Measurements from ENCODE around the gene ABI2.

The ABI2 gene

DNA sequence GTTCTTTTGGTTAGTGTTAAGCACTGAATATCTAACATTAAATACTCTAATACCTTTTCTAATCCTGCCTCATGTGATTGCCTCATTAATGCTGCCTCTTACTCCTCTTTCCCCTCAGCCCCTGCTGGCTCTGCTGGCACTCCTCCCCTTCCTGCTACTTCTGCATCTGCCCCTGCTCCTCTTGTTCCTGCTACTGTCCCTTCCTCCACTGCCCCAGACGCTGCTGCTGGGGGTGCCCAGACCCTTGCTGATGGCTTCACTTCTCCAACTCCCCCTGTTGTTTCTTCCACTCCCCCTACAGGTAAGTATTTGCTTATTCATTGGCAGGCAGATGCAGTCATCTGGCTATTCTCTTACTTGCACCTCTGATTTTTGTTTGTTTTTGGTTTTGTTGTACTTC lies 68.5 kb downstream of the ABI2 start:
- no peaks in the 10 kb centered on the region for H3K79me2 ChIP-seq
- H3K27me3 ChIP-seq (ENCODE audit: control insufficient read depth, insufficient read depth, low read length) = no peaks in the 10 kb centered on the region
- no peak overlapping the region for H2AFZ ChIP-seq
- no peaks in the 10 kb centered on the region for H3K36me3 ChIP-seq (ENCODE audit: control insufficient read depth, insufficient read depth, low read length)
- no peak overlapping the region for H3K9ac ChIP-seq
- no peak overlapping the region for H3K4me2 ChIP-seq (ENCODE audit: low read length)
- H3K4me1 ChIP-seq = no peaks in the 10 kb centered on the region
- H3K9me3 ChIP-seq (ENCODE audit: control insufficient read depth, low read length) = no peaks in the 10 kb centered on the region
- TF ChIP-seq, protein P1, sequence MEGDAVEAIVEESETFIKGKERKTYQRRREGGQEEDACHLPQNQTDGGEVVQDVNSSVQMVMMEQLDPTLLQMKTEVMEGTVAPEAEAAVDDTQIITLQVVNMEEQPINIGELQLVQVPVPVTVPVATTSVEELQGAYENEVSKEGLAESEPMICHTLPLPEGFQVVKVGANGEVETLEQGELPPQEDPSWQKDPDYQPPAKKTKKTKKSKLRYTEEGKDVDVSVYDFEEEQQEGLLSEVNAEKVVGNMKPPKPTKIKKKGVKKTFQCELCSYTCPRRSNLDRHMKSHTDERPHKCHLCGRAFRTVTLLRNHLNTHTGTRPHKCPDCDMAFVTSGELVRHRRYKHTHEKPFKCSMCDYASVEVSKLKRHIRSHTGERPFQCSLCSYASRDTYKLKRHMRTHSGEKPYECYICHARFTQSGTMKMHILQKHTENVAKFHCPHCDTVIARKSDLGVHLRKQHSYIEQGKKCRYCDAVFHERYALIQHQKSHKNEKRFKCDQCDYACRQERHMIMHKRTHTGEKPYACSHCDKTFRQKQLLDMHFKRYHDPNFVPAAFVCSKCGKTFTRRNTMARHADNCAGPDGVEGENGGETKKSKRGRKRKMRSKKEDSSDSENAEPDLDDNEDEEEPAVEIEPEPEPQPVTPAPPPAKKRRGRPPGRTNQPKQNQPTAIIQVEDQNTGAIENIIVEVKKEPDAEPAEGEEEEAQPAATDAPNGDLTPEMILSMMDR (IDR thresholded peaks at IDR 0.05) = no peak
- H3K4me3 ChIP-seq (ENCODE audit: low read depth, low read length) = no peak overlapping the region
- H3K27ac ChIP-seq = no peak overlapping the region

DNA sequence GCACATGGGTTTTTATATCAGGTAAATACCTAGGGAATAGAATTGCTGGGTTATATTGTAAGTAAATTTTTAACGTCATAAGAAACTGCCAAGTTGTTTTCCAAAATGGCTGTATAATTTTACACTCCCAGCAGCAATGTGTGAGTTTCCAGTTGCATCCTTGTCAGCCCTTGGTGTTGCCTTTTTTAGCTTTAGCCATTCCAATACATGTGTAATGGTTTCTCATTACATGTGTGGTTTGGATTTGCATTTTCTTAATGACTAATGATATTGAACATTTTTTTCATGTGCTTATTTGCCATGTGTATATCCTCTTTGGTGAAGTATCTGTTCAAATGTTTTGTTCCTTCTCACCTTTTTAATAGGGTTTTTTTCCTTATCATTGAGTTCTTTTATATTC lies 70.8 kb downstream of the ABI2 start:
- TF ChIP-seq, protein P1 (IDR thresholded peaks at IDR 0.05) = no peak
- H2AFZ ChIP-seq = no peak overlapping the region
- H3K4me2 ChIP-seq (ENCODE audit: low read length) = no peak overlapping the region
- no peaks in the 10 kb centered on the region for H3K27me3 ChIP-seq (ENCODE audit: control insufficient read depth, insufficient read depth, low read length)
- no peaks in the 10 kb centered on the region for H3K4me1 ChIP-seq
- no peak overlapping the region for H3K9ac ChIP-seq
- no peak overlapping the region for H3K4me3 ChIP-seq (ENCODE audit: low read depth, low read length)
- H3K27ac ChIP-seq = no peak overlapping the region
- no peaks in the 10 kb centered on the region for H3K79me2 ChIP-seq
- no peaks in the 10 kb centered on the region for H3K36me3 ChIP-seq (ENCODE audit: control insufficient read depth, insufficient read depth, low read length)
- no peaks in the 10 kb centered on the region for H3K9me3 ChIP-seq (ENCODE audit: control insufficient read depth, low read length)

DNA sequence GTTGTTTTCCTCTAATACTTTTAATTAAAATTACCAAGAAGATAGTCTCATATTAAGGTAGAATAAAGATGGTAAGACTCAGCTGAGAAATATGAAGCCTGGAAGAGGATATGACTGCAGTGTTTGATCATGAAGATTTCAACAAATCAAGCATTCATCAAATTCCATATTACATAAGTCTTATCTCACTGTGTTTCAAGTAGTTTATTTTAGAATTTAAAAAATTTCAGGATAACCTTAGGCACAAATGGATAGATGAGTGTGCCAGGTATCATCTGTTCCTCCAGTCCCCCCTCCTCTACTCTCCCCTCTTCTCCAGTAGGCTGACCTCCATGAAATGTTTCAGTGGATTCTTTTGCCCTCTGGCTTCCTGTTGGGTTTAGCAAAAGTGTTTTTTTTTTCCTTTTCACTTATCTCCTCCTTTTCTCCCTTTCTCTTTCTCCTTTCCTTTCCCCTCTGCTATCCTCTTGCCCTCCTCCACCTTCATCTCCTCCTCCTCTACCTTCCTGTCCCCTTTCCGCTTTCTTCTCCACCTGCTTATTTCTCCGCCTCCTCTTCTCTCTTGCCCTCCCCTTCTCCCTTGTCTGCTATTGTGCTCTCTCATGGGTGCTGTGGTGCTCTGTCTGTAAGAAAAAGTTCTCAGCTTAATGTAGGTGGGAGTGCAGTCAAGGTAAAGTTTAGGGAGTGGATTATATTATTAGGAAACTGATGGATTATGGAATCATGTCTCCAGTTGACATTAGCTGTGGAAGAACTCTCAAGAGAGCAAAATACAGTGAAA lies 72.8 kb downstream of the ABI2 start:
- Histone ChIP-seq H3K9me3 (ENCODE audit: control insufficient read depth, low read length) (no peaks in the 10 kb centered on the region), H3K4me1 (no peaks in the 10 kb centered on the region), H3K4me3 (ENCODE audit: low read depth, low read length) (no peak overlapping the region), H3K79me2 (no peaks in the 10 kb centered on the region), H3K9ac (no peak overlapping the region), H2AFZ (no peak overlapping the region), H3K36me3 (ENCODE audit: control insufficient read depth, insufficient read depth, low read length) (no peaks in the 10 kb centered on the region), H3K4me2 (ENCODE audit: low read length) (no peak overlapping the region), H3K27me3 (ENCODE audit: control insufficient read depth, insufficient read depth, low read length) (no peaks in the 10 kb centered on the region), H3K27ac (no peak overlapping the region)
- TF ChIP-seq, protein P1 (IDR thresholded peaks at IDR 0.05) = no peak

DNA sequence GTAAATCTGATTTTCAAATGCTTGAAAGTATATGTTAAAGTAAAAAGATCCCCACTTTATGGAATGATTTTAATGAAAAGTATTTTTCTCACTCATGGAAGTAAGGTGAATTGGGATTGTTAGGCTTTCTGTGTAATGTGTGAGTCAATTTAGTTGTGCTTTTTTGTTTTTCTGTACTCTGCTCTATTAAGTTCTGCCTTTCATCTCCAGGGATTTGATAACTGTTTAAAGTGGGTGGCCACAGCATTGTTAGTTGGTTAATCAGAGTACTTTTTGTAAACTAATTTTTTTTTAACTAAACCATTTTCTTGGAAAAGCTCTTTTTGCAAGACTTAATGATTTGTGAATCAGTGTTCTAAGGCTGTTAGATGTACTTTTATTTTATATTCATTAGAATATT lies 76.8 kb downstream of the ABI2 start:
- Histone ChIP-seq H3K9ac (no peak overlapping the region), H2AFZ (no peak overlapping the region), H3K4me2 (ENCODE audit: low read length) (no peak overlapping the region), H3K36me3 (ENCODE audit: control insufficient read depth, insufficient read depth, low read length) (no peaks in the 10 kb centered on the region), H3K27ac (no peak overlapping the region), H3K4me1 (no peaks in the 10 kb centered on the region), H3K27me3 (ENCODE audit: control insufficient read depth, insufficient read depth, low read length) (no peaks in the 10 kb centered on the region), H3K9me3 (ENCODE audit: control insufficient read depth, low read length) (no peaks in the 10 kb centered on the region), H3K4me3 (ENCODE audit: low read depth, low read length) (no peak overlapping the region), H3K79me2 (peaks cover 4% of the 10 kb centered on the region)
- TF ChIP-seq, protein P1 (IDR thresholded peaks at IDR 0.05) = no peak

DNA sequence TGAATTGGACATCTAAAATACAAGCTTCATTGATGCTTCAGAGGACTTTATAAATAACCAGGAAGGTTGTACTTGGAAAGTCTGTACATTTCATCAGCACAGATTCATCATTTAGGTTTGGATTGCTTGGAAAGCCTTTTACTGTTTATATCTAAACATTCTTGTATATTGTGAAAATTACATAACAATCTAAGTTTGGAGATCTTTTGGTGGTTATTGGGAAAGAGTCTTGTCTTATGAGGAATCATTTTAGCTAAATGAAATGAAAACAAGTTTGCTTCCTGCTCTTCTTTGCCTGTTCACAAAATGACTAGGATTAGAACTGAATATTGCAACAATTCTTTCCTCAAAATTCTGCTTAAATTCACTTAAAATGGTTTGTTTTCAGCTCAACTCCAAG lies 79.3 kb downstream of the ABI2 start:
- H3K36me3 ChIP-seq (ENCODE audit: control insufficient read depth, insufficient read depth, low read length) = no peaks in the 10 kb centered on the region
- no peak overlapping the region for H3K4me3 ChIP-seq (ENCODE audit: low read depth, low read length)
- TF ChIP-seq, protein P1 (IDR thresholded peaks at IDR 0.05) = no peak

More for the DNA sequence above, 79.3 kb downstream of the ABI2 start:
- no peaks in the 10 kb centered on the region for H3K4me1 ChIP-seq
- H3K79me2 ChIP-seq = peaks cover 6% of the 10 kb centered on the region
- no peaks in the 10 kb centered on the region for H3K9me3 ChIP-seq (ENCODE audit: control insufficient read depth, low read length)
- no peak overlapping the region for H3K4me2 ChIP-seq (ENCODE audit: low read length)
- H3K9ac ChIP-seq = no peak overlapping the region
- no peaks in the 10 kb centered on the region for H3K27me3 ChIP-seq (ENCODE audit: control insufficient read depth, insufficient read depth, low read length)
- H3K27ac ChIP-seq = no peak overlapping the region
- H2AFZ ChIP-seq = no peak overlapping the region
